HG03064 (cell line): ENCODE results near the gene FCF1.
"Not testable (repeated sequence)": the region's sequence is repeated elsewhere in the genome, so short reads cannot be mapped to it uniquely, and the experiment has no call there.

ENCODE experiments used
- ATAC-seq: cut with Tn5 transposase; IDR thresholded peaks from one replicate; pipeline ENCODE4 v1.9.1; 2021; ENCODE audit warnings: low read depth; ENCODE audit not compliant: unreplicated experiment

Gene FCF1

DNA sequence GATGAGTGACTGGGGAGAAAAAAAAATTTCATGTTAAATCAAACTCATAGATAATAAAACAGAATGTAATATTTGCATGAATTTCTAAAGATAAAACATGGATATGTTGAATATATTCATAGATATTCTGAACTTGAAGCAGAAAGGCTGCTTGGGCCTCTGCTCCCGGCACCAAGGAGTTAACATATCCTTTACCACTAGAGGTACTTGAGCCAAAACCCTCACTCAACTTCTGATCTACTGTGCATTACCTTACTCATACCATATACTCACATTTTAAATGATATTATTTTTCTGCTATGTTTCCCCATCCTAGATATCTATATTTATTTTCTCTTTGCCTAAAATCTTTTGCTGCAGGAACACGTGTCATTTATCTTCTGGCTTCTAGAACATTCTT is 15.0 kb upstream of the FCF1 start:
- no peak for ATAC-seq

DNA sequence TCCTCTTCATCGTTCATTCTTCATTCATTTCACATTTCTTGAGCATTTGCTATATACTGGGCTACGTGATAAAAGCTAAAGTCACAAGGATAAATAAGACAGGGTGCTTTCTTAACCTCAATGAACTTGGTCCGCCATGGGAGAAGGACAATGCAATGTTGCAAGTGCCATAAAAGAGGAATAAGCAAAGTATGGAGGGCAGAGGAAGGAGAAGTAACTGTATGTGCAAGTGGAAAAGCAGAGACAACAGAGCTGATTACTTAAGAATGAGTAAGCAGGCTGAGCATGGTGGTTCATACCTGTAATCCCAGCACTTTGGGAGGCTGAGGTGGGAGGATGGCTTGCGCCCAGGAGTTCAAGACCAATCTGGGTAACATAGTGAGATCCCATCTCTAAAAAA is 14.5 kb upstream of the FCF1 start:
- ATAC-seq: no peak

DNA sequence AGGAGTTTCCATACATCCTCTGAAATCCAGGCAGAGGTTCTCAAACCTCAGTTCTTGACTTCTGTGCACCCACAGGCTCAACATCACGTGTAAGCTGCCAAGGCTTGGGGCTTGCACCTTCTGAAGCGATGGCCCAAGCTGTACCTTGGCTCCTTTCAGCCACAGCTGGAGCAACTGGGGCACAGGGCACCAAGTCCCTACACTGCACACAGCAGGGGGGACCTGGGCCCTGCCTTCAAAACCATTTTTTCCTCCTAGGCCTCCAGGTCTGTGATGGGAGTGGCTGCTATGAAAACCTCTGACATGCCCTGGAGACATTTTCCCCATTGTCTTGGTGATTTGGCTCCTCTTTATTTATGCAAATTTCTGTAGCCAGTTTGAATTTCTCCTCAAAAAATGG is 10.7 kb upstream of the FCF1 start:
- no peak for ATAC-seq

DNA sequence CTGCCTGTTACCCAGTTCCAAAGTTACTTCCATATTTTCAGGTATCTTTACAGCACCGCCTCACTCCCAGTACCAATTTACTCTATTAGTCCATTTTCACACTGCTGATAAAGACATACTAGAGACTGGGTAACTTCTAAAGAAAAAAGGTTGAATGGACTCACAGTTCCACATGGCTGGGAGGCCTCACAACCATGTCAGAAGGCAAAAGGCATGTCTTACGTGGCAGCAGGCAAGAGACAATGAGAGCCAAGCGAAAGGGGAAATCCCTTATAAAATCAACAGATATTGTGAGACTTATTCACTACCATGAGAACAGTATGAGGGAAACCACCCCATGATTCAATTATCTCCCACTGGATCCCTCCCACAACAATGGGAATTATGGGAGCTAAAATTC is 9.9 kb upstream of the FCF1 start:
- ATAC-seq: no peak

DNA sequence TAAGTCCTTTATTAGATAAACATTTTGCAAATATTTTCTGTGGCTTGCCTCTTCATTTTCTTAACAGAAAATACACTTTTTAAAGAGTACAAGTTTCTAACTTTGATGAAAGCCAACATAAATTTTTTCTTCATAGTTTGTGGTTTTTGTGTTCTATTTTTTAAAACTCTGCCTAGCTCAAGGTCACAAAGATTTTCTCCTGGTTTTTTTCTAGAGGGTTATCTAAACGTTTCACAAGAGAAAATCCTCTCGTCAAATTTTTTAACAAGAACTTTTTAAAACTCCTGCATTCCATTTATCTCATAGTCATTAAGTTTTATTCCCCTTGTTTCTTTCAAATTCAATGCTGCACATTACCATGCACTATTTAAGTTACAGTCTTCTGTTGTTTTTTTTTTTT is 8.3 kb upstream of the FCF1 start:
- ATAC-seq: no peak

DNA sequence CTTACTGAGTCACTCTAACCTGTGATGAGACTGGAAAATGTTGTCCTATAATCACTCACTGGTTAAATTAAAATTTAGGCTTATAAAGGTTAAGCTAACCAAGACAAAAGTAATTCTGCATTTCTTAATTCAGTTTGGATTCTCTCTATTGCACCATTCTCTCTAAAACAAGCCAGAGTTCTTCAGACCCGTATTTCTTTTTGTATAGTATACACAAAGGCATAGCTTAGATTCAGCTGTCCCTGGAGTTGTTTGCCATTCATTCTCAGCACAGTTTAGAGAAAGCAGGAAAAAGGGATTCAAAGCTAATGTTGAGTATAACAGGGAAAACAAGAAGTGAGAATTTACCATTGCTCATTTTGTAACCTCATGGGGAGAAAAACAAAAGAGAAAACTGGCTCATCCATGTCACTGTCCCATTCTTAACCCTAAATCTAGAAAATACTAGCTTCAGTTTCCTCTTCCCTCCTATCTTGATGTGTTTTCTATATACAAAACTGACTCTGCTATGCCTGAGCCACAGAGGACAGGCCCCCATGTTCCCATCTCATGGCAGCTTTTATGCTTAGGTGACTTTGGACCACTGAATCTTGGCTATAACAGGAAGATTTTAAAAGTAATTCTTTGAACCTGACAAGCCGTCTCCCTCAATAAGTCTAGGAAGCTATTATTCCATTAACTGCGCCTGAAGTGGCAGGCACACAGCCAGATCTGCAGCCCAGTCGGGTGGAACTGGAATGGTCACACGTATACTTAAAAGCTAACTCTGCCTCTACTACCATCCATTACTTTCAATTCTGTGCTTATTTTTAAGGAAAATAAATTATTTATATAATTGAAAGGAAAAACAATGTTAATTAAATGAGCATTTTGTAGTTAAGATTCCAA is 7.1 kb upstream of the FCF1 start:
- no peak for ATAC-seq

DNA sequence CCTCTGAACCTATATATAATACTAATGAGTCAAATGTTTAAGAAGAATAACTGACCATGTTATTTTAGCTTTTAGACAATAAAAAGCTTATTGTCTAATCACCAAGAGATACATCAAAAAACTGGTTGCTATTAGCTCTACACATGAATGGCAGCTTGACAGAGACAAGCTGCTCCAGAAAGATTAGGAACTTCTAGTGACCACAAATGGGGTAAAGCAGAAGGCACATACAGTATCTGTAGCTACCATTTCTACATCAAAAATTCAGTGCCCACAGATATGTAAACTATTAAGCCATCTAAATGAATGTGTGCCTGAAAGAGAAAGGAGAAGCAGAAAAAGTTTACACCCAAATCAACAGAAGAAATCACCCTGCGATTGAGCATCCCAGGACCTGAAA is 2.5 kb upstream of the FCF1 start:
- ATAC-seq: no peak

DNA sequence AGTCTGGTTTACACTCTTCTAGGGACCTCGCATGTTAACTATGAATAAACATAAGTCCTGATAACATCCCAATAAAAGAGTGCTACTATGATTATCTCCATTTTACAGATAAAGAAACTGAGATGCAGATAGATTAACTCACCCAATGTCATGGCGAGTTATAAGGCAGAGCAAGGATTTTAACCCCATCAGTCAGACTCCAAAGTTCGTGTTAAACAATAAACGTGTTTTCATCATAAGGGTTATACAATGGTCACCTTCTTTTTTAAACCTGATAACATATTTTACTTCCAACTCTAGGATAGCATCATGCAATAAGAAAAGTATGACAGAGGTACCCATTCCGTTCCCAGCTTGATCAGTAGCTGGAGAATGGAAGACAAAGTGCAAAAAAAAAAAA is 1.3 kb upstream of the FCF1 start:
- ATAC-seq: no peak

DNA sequence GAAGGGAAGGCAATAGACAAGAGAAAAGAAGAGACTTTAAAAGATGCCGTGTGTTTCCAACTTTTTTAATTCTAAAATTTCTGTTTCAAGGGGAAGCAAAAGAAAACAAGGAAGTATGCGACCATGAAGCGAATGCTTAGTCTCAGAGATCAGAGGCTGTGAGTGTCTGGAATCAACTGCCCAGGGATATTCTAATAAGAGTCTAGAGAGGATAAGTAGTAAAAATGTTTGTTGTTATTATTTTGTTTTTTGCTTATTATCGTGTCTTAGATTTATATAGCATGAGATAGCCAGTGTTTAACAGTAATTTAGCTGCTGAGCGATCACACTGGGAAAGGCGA is 421 bp downstream of the FCF1 start:
- no peak for ATAC-seq

DNA sequence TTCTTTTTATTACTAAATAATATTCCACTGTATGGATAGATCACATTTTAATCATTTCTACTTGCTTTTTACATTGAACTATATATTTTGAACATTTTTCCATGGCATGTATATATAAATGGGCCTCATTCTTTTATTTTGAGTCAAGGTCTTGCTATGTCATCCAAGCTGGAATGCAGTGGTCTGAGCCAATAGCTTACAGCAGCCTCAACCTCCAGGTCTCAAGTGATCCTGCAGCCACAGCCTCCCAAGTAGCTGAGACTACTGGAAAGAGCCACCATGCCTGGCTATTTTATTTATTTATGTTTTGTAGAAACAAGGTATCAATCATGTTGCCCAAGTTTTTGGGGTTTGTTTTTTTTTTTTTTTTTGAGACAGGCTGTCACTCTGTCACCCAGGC is 7.6 kb downstream of the FCF1 start:
- no peak for ATAC-seq

DNA sequence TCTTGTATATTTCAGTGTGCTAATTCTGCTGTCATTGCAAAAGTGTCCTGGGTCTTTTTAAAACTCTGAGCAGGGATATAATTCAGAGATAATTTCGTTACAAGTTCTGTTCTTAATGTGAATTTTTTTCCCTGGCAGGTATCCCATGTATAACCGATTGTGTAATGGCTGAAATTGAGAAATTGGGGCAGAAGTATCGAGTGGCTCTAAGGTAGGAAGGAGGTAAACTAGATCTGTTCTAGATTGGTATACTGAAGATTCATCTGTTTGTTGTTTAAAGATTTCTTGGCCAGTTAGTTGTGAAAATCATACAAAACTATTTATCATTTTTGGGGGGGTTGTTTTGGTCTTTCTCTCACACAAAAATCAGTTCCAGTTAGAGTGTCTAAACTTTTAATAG is 10.2 kb downstream of the FCF1 start:
- no peak for ATAC-seq

DNA sequence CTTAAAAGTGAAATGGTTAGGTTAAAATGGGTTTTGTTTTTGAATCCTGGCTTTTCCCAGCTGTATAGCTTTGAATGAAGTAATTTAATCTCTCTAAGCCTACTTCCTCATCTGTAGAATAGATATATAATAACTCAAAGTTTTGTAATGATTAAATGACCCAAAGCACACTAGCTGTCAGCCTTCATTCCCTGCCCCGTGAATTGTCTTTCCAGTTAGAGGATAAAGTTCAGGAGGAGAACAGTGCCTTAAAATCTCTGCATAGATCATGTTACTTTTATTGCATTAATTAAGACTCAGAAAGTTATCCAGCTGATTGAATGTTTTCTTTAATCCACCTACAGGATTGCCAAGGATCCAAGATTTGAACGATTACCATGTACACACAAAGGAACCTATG is 19.4 kb downstream of the FCF1 start:
- no peak for ATAC-seq

DNA sequence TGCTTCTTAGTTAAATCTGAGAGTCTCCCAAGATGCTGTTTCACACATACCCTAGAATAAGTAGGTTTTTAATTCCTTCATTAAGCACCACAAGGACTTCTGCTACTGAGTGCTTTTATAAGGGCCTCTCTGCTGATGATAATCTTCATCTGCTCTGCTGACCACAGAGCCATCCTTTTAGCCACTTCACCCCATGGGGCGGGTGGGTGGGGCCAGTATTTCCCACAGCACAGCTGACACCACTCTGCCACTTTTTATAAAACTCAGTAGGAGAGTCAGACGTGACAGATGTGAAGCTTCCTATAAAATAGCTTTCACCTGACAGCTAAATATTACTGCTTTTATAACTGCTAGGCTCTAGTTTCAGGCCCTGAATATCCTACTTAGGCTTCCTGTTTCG is 20.3 kb downstream of the FCF1 start:
- no peak for ATAC-seq

DNA sequence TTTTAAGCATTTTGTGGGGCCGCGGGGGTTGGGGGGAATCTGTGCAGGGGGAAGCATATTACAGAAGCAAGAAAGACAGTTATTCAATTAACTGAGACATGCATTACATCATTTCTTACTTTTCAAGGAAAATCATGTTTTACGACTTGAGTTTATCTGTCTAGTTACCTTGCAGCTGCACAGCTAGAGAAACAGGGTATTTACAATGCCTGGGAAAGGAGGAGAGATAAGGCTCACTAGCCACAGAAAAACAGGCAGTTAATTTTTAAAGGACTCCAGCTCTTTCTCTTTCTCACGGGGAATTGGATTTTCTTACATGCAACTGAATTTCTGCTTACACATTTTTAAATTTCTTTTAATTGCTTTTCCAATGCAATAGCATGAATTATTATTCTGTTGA is 22.2 kb downstream of the FCF1 start:
- no peak for ATAC-seq

DNA sequence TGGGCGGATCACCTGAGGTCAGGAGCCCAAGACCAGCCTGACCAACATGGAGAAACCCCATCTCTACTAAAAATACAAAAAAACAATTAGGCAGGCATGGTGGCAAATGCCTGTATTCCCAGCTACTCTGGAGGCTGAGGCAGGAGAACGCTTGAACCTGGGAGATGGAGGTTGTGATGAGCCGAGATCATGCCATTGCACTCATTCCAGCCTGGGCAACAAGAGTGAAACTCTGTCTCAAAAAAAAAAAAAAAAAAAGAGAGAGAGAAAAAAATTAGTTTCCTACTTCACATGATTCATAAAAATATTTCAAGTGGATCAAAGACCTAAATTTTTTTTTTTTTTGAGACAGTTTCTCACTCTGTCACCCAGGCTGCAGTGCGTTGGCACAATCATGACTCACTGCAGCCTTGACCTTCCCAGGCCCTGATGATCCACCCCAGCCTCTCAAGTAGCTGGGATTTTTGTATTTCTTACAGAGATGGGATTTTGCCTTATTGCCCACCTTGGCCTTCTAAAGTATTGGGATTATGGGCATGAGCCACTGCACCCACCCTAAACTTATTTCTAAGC is 24.9 kb downstream of the FCF1 start:
- ATAC-seq: no peak

DNA sequence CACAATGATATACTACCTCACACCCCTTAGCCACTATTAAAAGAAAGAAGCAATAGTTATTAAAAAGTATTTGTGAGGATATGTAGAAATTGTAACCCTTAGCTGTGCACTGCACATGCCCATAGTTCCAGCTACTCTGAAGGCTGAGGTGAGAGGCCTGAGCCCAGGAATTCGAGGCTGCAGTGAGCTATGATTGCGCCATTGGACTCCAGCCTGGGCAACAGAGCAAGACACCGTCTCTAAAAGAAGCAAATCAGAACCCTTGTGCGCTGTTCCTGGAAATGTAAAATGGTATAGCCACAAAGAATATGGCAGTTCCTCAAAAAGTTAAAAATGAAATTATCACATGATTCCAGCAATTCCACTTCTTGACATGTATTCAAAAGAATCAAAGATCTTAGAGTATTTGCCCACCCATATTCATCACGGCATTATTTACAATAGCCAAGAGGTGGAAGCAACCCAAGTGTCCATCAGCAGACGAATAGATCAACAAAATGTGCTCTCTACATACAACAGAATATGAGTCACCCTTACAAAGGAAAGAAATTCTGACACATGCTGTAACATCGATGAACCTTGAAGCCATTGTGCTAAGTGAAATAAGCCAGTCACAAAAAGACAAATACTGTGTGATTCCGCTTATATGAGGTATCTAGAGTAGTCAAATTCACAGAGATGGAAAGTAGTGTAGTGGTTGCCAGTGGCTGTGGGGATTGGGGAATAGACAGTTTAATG is 26.5 kb downstream of the FCF1 start:
- no peak for ATAC-seq

DNA sequence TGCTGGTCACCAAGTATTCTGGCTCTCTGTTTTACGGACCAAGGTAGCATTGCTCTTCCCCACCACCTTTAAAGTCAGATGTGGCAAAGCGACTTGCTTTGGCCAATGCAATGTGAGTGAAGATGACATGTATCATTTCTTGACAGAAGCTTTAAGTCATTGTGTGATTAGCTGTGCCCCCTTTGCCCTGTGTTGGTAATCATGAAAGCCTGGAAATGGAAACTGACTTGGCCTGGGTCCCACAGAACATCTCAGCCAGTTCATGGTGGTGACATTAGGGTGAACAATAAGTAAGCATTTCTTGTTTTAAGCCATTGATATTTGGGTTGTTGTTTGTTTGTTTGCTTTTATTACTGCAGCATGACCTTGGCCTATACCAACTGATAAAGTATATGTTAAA is 34.3 kb downstream of the FCF1 start:
- no peak for ATAC-seq

DNA sequence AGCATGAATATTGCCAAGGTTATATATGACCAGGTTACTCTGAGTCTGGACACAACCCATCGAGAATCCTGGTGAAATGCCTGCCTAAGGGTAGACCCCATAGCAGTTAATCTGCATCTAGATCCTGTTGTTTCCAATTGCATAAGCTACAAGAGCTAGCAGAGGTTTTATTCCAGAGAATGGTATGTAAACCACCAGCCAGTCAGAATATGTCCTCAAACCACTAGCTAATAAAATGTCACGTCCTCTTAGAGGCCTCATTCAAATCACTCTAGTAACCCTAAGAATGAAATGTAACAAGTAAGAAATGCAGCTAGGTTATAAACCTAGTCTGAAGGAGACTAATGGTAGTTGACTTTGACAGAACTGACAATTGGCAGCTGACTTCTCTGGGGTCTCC is 41.2 kb downstream of the FCF1 start:
- ATAC-seq: no peak

DNA sequence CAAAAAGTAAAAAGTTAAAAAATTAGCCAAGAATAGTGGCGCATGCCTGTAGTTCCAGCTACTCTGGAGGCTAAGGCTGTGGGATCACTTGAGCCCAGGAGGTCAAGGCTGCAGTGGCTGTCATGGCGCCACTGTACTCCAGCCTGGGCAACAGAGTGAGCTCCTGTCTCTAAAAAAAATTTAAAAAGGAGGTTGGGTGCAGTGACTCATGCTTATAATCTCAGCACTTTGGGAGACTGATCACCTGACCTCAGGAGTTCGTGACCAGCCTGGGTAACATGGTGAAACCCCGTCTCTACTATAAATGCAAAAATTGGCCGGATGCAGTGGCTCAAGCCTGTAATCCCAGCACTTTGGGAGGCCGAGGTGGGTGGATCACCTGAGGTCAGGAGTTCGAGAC is 42.0 kb downstream of the FCF1 start:
- ATAC-seq: no peak

DNA sequence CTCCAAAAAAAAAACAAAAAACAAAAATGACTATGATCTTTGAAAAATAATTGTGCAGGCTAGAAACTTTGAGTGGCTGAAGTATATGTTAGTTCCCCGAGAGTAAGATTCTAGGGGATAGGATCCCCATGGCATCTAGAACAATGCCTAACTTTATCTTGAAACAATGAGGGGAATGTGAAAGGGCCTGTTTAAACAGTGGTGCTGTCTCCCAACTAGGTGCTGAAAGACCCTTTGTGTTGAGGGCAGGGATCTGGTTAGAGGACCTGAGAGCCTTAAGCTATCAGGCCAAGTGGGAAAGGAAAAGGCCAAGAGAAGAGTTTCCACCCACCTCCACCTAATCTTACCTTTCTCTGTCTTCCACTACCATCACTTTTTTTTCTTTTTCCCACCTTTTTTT is 43.4 kb downstream of the FCF1 start:
- no peak for ATAC-seq

DNA sequence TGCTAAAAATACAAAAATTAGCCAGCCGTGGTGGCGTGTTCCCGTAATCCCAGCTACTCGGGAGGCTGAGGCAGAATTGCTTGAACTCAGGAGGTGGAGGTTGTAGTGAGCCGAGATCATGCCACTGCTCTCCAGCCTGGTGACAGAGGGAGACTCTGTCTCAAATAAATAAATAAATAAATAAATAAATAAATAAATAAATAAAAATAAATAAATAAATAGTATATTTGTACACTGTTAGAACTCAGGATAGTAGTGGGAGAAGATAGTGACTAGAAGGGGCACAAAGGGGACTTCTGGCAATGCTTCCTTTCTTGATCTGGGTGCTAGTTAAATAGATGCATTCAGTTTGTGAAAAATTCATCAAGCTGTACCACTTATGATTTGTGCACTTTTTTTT is 45.6 kb downstream of the FCF1 start:
- ATAC-seq: not testable (repeated sequence)
